NCI-H2029 treated with DMSO at 0.1 percent for 48 hours (cell line): ENCODE measurements around the gene NBAS.

Experiments used
- DNase-seq: peaks from one replicate; lab custom pipeline; 2025; lab: John Stamatoyannopoulos, UW

NBAS gene

DNA sequence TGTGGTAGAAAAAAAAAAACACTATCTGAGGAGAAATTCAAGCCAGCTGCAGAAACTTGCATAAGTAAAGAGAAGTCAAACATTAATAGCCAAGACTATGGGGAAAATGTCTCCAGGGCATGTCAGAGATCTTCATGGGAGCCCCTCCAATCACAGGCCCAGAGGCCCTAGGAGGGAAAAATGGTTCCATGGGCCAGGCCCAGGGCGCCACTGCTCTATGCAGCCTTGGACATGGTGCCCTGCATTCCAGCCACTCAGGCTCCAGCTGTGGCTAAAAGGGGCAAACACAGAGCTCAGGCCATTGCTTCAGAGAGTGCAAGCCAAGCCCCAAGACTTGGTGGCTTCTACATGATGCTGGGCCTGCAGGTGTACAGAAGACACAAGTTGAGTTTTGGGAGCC lies 354.7 kb downstream of the NBAS start:
- no peak for DNase-seq

DNA sequence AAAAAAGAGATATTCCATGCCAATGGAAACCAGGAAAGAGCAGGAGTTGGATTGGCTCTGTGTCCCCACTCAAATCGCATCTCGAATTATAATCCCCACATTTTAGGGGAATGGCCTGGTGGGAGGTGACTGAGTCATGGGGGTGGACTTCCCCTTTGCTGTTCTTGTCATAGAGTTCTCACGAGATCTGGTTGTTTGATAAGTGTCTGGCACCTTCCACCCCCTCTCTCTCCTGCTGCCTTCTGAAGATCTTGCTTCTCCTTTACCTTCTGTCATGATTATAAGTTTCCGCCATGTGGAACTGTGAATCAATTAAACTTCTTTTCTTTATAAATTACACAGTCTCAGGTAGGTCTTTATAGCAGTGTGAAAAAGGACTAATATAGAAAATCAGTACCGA lies 355.6 kb downstream of the NBAS start:
- DNase-seq: no peak

DNA sequence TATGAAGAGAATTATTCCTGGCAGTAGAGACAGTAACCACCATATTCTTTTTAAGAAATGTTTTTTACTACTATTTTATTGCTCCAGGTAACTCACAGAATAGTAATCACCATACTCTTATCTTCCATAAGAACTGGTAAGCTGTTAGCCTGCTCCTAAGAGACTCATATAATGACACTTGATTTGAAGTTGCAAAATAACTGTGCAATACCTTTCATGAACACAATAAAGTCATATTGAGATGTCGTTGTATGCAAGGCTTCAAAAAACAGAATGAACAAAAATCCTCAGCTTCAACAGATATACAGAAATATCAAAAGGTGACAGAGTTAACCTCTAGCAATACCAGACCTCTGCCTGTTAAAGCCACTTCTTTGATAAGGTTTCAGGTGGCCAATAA lies 360.1 kb downstream of the NBAS start:
- DNase-seq: no peak

DNA sequence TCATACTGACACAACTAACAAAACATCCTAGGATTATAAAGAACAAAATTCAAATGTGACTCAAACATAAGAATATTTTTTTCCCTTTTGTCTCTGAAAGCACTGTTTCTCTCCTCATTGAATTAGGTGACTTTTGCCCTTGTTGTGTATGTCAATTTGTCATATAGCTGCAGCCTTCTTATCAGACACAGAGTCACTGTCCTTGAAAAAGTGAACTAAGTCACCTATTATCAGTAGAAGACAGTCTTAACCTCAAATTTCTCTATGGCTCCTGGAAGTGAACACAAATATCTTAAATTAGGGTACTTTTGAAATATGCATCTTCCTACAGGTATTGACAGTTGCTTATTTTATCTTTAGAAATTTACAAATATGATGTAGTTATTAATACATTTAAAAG lies 360.6 kb downstream of the NBAS start:
- DNase-seq: no peak

DNA sequence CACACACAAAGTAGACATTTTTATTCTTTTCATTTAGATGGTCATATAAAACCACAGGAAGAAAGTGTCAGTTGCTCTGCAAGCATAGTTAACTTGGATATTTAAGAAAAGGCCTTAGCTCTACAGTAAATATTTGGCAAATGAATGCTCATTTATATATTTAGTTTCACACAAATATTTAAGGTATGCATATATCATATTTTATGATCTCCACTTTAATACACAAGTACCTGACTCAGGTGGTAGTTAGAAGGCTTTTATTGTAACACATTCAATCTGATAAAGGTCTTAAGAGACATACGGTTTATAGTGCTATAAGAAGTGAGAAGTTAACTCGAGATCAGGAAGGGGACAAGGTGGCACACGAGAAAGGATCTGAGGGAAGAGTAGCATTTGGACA lies 363.1 kb downstream of the NBAS start:
- no peak for DNase-seq

DNA sequence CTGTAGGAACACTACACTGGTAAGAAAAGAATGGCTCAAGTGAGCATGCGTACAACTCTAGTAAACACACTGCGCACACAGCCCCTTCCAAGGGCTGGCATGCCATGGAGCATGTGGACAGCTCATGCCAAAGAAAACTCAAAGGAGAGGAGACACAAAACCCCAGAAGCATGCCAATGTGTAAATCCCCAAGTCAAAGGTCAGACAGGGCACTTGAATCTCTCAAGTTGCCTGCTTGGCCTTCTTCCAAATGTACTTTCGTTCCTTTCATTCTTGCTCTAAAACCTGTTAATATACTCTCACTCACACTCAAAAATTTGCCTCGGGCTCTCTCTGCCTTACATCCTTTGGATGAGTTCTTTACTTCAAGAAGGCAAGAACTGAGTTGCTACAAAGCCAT lies 365.3 kb downstream of the NBAS start:
- no peak for DNase-seq

DNA sequence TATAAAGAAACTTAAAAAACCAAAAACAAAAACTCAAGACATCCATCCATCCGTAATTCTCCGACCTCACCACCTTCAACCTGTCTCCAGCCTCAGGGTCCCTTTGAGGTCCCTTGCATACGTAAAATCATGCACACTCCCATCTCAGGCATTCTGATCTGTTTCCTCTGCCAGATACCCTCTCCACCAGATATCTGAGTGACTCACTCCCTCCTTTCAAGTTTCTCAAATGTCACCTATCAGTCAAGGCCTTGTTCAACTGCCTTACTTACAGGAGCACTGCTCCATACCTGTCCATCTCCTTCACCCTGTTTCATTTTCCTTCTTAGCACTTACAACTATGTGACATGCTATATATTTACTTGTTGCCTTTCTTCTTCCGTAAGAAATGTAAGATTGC lies 369.3 kb downstream of the NBAS start:
- DNase-seq: no peak

DNA sequence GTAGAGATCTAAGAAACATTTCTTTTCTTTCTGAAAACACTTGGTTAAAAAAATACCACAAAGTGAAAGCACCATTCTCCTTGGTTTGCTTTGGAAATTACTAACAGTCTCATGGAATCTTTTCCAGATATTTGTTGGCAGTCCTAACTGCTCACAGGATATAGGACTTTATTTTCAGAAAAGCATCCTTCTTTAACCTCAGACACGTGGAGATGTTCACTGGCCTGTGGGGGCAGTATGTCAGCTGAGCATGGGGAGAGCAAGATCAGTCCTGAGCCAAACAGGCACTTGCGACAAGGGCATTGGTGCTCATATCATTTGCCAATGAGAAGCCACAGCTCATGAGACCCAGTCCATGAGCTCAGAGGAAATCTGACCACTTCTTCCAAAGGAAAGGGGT lies 371.9 kb downstream of the NBAS start:
- DNase-seq: no peak

DNA sequence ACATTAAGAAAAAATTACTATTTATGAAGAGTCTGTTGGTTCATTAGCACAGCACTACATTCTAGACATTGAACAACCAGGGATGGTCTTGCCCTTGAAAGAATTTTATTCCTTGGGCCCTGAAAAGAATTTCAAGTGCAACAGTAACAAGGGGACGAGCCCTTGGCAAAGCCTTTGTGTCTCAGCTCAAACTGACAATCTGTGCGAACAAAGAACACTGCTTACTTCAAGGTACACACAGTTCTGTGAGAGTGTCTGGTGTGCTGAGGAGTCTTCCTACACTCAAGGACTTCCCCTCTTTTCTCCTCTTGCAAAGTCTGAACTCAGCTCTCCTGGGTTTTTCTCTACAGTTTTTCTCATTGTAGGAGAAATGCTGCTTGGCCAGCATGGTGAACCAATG lies 373.4 kb downstream of the NBAS start:
- no peak for DNase-seq

DNA sequence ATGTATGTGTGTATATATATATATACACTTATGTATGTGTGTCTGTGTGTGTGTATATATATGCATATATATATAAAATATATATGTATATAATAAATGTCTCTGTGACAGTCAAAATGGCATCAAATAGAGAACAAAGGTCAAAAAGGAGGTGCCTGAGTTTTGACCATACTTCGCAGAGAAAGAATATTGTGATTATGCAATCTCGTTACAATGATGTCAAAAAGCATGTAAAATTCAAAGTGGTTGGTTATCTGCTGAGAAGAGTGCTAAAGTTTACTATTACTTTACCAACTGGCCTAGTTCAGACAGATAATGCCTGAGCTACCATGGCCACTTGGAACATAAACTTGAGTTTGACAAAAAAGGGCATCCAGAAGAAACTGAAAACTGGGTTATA lies 375.0 kb downstream of the NBAS start:
- no peak for DNase-seq

DNA sequence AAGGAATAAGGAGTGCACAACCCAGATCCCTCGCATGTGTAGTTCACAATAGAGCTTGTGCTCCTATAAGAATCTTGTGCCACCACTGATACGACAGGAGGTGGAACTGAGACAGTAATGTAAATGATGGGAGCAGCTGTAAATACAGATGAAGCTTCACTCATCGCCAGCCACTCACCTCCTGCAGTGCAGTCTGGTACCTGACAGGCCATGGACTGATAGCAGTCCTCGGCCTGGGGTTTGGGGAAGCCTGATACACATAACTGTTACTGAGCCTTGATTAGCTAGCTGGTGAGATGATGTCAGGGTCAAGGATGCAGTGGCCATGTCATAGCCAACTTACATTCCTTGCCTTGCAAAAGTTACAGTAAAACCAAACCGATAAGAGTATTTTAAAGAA lies 376.6 kb downstream of the NBAS start:
- DNase-seq: no peak

DNA sequence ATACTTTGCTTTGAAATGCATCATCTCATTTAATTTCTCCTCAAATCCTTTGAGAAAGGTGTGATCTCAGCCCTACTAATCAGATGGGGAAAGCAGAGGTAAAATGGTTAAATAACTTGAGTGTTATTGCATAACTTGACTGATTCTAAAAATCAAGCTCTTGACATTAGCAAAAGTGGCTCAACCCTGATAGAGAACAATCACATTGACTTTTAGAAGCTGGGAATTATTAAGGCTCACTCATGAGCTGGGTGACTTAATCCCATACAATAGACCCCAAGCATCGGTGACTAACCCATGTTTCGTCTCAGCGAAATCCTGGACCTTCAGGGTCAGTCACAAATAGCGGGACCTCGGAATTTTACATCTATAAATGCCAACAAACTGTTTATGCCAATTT lies 378.9 kb downstream of the NBAS start:
- no peak for DNase-seq

DNA sequence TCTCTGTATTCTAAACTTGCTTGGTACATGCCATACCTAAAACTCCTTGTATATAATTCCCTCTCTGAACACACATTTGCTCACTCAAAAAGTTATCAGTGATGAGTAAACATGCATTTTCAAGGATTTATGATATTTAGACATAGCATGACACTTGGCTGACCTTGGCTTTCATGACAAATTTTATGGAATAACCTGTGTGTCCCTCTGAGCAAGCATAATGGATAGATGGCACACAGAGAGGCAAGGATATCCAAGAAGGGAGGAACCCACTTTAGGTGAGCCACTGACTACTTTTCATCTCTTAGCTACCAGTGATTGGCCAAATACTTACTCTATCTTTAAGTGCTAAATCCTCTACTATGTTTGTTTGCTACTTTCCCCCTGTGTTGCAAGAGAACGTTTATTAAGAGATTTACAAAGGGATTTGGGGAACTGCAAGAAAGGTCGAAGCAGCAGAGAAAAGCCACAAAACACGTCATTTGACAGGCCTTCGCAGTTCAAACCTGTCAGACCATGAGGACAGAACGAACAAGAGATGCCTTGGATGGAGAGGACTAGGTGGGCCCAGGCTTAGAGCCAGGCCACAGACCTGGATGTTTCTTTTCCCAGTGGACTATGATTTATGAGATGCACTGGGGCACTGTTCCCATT lies 379.9 kb downstream of the NBAS start:
- DNase-seq: no peak

DNA sequence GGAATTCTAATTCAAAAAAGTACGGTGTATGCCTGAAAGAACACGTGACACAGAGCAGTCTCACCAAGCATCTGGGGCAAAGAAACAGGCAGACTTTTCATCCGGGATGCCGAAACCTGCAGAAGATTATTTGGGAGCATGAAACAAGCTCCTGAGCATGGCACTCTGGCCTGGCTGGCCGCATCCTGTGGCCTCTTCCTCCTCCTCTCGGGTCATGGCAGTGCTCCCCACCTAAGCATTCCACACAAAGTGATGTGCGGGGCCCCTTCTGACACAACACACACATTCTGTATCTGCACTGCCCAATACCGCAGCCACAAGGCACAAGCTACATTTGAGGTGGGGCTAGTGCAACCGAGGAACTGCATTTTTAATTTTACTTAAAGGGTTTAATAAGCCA lies 380.8 kb downstream of the NBAS start:
- DNase-seq: no peak

DNA sequence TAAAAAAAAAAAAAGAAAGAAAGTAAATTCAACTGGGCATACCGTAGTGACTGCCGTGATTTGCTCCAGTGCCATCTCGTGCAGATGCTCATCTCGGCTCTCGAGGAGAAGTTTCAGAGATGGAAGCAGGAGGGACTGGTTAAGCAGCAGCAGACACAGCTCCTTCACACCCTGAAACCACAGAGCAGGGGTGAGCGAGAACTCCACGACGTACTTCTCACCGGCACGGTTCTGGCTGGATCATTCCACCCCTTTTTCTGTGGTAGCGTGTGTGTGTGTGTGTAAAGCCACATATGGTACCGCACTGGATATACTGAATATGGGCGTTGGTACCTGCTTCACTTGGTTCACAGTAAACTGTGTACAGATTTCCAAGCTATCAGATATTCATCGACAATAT lies 382.2 kb downstream of the NBAS start:
- no peak for DNase-seq

DNA sequence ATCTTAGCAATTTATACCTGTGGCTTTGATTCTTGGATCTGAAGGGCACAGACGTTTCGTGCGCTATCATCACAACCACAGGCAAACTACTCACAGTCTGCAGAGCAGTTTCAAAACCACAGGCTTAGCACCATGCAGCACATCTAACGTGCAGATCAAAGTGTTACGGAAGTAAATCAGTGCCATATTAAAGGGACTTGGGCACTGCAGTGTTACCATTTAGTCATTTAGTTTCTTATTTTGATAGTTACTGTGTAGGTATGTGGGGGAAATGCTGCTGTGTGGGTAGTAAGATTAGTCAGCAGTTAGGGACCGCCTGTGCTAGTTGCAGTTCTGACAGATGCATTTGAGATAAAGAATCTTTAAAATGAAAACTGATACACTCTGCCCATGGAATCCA lies 384.0 kb downstream of the NBAS start:
- no peak for DNase-seq

DNA sequence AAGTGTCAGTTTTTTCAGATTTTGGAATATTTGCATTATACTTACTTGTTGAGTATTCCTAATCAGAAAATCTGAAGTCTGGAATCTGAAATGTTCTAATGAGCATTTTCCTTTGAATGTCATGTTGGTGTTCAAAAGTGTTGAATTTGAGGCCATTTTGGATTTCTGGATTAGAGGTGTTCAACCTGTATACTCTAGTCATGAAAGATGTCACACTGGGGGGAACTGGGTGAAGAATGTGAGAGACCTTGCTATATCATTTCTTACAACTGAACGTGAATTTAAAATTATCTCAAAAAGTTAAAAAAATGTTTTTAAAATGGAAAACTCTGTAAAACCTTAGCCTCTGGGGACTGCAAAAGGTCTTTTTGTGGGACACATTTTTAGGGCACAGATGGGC lies 384.5 kb downstream of the NBAS start:
- DNase-seq: no peak

DNA sequence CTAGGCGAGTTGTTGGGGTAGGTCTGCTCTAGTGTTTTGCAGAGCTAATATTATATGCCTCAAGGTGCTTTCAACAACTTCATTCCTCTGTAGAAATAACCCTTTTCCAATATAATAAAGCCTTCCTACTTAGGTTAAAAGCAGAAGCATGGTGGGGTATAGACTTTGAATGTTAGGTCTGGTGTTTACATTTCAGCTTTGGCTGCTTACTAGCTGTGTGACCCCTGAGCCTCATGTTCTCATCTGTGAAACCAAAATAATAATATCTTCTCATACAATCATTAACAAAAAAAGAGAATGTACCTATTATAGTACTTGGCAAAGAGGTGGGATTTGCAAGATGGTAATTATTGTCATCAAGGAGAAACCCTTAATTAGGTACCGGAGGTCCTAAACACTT lies 386.6 kb downstream of the NBAS start:
- no peak for DNase-seq

DNA sequence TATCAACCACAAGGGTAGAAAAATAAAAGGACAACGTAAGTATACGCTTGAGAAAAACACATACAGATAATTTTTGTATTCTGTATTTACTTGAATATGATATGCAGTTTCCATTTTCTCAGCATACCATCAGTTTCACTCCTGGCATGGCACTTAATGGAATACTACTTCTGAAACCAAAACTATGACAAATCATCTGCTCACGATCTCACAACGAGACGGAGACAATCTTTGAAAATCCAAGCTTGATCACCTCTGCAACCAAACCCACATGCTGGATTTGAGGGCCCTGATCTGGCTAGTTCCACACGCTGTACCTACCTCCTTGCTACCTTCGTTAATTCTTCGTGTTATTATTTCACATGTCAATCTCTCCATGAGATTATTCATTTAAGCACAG lies 387.6 kb downstream of the NBAS start:
- DNase-seq: no peak

DNA sequence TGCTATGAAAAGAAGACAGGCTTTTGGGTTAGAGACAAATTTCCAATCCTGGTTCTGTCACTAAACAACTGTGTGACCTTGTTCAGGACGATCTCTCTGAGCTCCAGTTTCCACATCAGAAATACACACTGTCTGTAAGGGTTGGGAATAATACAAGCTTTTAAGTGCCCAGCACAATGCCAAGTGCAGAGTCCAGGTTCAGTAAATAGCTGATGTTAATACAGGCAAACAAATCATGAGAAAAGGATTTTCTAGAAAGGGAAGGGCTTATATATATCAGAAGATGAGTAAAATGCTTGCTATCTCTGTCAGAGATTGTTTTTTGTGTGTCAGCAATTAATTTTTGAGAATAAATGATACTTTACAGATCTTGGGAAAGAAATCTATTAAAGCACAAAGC lies 388.3 kb downstream of the NBAS start:
- DNase-seq: no peak

DNA sequence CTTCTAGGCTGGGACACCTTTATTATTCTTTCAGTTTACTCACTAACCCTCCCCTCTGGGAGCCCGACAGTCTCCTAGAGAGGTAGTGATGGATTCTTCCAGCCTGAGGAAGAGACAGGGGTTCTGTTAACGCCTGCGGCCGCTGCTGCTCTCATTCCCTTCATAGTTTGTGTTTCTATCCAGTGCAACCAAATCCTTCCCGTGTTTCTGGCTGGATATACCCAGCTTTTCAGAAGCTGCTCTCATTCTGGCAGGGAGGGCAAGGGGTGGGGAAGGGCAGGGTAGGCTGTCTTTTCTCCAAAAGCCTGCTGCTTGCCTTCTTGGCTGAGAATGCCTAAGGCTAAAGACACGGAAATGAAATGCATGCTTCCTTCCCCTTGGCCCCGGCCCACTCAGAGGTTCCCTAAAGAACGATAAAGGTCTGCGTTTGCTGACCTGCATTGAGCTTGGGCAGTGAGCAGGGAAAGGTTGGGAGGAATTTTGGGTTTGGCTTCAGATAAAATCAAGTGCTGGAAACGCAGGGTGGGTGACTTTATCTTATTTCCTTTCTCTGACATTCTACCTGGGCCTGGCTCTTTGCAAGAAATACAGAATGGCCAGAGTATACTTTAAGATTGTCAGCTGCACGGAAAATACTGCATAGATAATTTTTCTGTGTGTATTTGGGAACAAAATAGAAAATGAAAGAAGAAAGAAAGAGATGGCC lies 390.9 kb downstream of the NBAS start:
- DNase-seq: no peak

DNA sequence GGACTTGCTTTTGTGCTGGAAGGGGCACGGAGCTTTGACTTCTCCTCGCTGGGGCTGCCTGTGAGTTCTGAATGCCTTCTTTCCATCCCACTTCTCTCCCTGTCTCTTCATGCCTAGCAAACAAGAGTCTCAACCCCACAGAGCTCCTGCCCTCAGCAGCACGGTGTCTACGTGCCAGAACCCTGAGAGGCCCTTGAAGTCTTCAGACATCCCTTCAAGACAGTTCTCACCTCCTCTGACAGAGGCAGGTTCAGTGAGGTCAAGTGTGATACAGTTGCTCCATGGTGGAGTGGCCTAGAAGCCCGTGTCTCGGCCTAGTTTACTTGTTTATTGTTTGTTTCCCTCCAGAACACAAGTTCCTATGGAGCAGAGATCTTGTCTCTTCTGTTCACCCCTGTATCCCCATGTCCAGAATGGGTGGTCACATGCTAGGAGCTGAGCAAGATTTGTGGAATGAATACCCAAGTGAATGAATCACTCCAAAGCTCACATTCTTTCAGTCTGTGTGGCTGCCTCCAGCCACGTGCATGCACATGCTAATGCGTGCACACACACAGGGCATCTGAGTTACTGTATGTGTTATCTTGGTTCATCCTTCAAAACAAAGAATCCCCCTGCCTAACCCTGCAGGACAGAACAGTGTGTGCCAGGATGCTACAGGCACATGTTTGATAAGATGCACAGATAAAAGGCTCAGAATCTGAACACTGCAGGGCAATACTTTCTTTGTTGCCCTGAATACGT lies 391.6 kb downstream of the NBAS start:
- DNase-seq: no peak

DNA sequence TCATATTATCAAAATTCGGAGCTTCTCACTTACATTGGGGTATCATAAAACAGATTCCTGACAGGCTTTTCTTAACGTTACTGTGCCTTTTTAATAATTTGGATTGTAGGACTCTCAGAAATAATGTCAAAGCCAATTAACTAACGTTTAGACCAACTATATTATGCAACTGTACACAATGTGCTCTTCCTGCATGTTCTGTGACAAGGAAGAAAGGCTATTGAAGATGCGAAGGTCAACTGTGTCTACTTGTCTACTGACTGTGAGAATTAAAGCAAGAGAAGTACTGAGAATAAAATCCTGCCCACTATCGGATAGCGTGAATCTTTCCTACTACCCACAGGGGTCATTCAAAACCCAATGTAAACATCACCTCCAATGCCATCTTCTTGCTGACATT lies 393.0 kb downstream of the NBAS start:
- DNase-seq: no peak

DNA sequence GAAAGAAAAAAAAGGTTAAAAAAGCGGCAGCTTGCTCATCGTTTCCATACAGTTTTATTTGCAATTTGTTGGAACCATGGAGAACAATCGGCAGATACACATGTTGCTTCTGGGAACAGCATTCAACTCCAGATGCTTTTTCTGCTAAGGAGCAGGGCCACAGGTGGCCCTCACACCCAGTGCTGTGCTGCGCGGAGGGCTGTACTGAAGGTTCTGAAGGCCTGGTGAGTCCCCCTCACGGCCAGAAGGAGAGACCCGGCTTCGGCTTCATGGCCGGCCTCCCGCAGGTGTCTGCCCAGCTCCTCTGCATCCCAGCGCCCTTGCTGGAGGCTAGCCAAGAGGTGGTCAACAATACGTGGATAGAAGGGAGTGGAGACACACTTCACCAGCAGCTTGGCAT lies 394.3 kb downstream of the NBAS start:
- DNase-seq: no peak
